Brain pericyte (primary cell): ENCODE measurements around the gene SLC35C1.
"Not testable (repeated sequence)": the region's sequence is repeated elsewhere in the genome, so short reads cannot be mapped to it uniquely, and the experiment has no call there.

Experiments
- DNase-seq: peaks from one replicate; pipeline ENCODE4 v3.0.0-alpha.2; 2012; ENCODE audit warnings: low read depth, low spot score

The SLC35C1 gene

DNA sequence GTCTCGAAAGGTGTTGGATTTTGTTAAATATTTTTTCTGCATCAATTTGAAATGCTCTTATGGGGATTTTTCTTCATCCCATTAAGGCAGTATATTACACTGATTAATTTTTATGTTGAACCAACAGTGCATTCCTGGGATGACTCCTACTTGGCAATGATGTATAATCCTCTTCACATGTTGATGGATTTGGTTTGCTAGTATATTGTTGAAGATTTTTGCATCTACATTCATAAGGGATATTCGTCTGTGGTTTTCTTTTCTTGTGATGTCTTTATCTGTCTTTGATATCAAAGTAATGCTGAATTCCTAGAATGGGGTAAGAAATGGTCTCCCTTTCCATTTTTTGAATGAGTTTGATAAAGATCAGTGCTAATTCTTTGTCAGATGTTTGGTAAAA is 18.7 kb upstream of the SLC35C1 start:
- DNase-seq: no peak

DNA sequence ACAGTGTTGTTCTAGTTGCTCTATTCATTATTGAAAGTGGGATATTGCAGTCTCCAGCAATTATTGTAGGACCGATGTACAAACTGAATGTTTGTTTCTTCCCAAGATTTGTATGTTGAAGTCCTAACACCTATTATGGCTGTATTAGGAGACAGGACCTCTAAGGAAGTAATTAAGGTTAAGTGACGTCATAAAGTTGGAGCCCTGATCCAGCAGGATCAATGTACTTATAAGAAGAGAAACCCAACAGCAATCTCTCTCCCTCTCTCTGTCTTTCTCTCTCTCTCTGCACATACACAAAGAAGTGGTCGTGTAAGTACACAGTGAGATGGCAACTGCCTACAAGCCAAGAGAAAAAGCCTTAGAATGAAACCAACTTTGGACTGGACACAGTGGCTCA is 16.1 kb upstream of the SLC35C1 start:
- no peak for DNase-seq

DNA sequence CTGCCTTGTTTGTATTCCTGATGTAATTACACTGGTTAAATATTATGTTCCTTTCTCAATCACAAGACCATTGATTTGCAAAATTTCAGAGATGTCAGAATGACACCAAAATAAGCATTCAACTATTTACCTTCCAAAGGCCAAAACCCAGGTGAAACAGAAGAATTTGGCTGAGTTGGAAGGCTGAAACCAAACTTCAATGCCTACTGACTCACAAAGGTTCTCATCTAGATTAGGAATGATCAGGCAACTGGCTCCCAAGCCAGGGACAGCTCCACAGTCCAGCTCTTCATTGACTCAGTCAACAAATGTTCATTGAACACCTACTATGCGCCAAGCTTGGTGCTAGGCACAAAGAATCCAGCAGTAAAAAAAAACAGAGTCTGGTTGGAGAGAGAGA is 13.4 kb upstream of the SLC35C1 start:
- DNase-seq: no peak

DNA sequence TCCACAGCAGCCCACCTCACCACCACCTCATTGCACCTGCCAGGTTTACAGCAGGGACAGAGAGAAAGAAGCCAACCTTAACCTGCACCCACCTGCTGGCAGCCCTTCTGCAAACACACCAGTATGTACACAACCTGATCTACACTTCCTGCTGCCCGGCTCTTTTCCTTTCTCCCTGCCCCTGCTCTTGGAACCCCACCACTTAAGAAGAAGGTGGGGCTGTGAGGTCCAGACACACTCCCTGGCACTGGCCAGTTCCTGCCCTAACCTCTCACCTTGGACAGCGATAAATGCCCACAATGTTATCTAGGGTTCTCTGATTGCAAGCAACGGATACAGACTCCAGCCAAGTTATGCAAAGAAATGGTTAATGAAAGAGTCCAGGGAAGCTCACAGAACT is 10.8 kb upstream of the SLC35C1 start:
- DNase-seq: no peak

DNA sequence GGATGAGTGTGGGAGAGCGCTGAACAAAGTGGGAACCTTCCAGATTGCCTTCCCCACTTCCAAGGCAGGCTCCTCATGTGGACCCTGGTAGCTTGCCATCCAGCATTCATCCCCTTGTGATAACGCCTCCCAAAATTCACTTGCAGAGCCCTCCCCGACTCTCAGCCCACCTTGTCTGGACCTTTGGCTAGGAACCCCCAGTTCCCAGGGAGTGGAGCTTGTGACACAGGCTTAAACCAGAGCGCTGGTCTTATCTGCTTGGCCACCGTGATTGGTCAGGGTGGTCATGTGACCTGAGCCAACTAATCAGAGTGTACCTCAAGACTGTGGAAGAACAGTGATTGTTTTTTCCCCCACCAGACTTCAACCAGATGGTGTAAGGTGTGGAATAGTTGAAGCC is 9.6 kb upstream of the SLC35C1 start:
- no peak for DNase-seq

DNA sequence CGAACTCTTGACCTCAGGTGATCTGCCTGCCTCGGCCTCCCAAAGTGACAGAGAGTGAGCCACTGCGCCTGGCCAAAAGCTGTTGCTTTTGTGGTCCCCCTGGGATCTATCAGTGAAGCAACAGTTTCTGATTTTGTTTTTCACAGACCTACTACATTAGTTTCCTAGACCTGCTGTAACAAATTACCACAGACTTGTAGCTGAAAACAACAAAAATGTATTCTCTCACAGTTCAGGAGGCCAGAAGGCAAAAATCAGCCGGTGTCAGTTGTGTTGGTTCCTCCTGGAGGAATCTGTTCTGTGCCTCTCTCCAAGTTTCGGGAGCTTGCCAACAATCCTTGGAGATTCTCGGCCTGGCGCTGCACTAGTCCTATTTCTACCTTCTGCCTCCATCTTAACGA is 8.5 kb upstream of the SLC35C1 start:
- DNase-seq: no peak

DNA sequence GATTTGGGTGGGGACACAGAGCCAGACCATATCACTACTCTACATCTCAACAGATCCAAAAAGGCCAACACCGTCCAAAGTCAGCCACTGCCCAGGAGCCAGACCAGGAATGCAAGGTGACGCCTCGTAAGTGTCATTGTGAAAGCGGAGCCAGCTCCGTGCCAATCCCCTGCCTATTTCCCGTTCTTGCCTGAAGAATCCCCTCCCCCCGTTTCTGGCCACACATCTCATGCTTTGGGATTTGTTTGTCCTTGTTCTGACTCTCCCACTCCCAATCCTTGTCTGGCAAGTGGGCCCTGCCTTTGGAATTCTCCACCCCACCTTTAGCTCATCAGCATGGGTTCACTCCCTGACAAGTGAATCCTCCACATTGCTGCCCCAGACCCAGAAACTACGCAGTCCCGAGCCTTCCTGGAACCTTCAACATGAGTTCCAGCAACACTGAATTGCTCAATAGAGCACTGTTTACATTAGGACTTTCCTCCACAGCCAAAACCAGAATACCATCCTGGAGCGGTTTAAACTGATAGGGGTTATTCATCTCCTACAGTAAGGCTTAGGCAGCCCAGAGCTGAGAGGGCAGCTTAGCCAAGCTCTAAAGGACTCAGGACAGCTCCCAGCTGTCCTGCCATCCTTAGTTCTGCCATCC is 6.0 kb upstream of the SLC35C1 start:
- no peak for DNase-seq

DNA sequence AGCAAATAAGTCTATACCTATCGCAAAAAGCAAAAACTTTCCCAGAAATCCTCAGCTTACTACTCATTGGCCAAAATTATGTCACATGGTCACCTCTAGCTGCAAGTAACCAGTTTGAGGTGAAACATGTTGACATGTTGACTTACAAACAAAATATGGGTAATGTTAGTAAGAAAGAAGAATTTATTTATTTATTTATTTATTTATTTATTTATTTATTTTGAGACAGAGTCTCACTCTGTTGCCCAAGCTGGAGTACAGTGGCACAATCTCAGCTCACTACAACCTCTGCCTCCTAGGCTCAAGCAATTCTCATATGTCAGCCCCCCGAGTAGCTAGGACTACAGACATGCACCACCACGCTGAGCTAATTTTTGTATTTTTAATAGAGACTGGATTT is 5.4 kb upstream of the SLC35C1 start:
- no peak for DNase-seq

DNA sequence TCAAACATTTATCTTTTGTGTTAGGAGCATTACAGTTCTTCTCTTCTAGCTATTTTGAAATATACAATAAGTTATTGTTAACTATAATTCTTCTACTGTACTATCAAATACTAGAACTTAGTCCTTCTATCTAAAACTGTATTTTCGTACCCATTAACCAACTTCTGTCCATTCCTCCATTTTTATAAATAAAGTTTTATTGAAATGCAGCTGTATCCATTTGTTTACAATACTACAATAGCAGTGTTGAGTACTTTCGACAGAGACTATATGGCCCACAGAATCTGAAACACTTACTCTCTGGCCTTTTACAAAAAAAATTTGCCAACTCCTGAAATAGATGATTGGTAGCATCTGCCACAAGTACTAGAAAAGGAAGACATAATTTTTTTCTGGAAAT is 4.7 kb upstream of the SLC35C1 start:
- DNase-seq: no peak

DNA sequence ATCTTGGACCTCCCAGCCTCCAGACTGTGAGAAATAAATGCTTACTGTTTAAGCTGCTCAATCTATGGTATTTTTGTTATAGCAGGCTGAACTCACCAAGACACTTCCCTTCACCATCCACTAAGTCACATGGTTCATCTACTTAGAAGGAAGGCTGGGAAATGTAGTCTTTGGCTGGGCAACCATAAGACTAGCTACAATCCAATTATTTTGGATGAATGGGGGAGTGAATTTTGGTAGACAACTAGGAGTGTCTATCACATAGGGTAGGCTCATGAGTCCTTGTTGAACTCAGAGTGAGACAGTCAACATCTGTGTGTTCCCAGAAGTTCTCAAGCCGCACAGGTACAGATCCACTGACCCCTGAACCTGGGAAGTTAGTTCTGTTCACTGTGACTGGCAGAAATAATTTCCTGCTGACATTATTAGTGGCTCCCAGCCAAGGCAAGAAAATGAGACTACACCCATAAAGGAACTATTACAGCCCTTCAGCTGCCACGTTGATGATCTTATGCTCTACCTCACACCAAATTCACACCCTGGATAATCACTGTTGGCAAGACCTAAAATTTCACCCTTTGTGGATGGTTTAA is 3.1 kb upstream of the SLC35C1 start:
- DNase-seq: no peak

DNA sequence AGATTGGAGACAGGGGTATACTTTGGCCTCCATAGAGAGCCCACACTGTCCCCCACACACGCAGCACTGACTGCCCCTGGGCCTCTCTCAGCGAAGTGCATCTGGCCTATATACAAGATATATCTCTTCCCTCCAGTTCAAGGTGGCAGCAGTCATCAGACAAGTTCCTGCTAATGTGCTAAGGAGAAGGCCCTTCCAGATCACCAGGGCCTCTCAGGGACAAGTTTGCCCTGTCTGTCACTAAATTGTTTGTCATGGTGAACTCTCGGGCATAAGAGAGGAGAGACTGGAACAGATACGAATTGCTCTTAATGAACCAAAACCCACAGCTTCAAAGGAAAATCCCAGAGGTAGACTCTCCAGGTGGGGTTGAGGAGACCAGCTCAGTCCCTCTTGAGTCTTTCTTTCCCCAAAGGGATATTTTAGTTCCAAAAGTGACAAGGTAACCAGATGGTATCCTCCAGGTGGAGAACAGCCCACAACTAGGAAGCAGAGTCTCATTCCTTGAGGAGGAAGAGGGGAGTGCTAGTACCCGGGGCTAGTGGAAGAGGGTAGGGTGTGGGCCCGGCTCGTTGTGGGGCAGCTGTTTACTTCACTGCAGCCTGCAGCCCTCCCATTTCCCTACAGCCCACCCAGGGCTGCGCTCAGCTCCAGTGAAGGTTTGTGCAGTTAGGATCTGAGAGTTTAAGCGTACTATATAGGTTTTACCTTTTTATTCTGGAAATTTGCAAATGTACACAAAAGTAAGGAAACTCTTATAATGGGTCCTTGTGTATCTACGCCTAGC is 2.2 kb upstream of the SLC35C1 start:
- DNase-seq: no peak

DNA sequence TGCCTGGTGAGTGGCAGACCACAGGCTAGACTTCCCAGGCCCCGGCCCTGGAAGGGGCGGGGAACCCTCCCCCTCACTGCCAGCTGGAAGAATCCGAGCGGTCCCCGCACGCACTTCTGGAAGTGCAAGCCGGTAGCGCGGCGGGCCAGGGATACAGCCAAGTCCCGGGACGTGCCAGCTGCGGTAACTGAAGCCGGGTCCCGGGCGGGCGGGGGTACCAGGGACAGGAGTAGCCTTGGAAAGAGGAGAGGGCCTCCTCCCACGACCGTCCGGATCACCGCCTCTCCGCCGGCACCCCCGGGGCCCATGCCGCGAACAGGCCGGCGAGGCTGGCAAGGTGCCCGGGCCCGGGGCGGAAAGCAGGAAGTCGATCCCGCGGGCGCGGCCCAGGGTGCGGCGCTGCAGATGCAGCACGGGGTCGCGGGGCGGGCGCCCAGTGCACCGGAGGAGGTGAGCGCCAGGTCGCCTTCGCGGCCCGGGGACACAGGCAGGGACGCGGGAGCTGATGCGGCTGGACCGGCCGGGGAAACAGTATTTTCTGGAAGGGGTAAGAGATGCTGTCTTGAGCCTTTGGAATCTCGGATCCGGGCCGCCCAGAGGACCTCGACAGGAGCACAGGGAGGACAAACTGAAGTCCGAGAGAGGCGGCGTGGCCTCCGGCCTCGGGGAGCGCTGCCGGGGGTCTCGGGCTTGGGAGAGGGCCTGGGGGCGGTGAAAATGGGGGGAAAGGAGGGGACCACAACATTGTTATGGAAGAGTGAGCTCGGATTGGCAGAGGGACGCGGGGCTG is 783 bp upstream of the SLC35C1 start:
- no peak for DNase-seq

DNA sequence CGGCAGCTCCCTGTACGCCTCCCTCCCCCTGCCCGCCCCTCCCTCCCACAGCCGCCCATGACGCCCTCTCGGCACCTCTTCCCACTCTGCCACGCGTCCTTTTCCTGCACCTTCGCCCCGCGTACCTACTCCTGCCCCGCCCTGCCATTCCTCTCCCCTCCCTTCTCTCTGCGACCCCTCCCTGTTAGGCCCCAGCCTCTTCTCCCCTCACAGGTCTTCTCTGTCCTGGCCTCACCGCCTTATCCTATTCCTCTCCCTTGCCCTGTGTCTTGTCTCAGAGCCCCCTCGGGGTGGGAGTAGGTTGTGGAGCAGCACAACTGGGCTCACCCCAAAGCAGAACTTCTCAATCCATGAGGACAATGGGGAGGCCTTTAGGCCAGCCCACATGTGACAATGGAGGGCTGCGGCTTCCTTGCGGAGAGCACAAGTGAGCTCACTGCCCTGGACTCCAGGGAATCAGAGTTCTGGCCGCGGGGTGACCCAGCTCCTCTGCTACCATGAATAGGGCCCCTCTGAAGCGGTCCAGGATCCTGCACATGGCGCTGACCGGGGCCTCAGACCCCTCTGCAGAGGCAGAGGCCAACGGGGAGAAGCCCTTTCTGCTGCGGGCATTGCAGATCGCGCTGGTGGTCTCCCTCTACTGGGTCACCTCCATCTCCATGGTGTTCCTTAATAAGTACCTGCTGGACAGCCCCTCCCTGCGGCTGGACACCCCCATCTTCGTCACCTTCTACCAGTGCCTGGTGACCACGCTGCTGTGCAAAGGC is 539 bp downstream of the SLC35C1 start:
- no peak for DNase-seq

DNA sequence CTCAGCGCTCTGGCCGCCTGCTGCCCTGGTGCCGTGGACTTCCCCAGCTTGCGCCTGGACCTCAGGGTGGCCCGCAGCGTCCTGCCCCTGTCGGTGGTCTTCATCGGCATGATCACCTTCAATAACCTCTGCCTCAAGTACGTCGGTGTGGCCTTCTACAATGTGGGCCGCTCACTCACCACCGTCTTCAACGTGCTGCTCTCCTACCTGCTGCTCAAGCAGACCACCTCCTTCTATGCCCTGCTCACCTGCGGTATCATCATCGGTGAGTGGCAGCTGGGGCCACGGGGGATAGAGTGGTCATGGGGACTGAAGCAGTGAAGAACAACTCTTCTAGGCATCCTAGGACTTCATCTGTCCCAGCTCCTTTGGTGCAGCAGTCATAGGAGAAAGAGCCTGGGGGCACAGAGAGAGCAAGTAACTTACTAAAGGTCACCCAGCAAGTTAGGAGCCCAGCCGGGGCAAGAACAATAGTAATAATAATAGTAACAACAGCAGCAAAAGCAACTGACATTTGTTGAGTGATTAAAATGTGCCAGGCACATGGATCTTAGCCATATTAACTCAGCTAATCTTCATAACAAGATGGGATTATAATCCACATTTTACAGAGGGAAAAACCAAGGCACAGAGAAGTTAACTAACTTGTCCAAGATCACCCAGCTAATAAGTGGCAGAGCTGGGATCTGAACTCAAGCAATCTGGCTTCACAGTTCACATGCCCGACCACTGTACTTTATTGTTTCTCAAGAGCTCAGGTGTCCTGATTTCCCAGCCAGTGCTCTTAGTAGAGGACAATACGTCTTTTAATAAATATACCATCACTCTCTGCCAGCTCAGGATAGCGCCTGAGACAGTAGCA is 1.4 kb downstream of the SLC35C1 start:
- DNase-seq: no peak

DNA sequence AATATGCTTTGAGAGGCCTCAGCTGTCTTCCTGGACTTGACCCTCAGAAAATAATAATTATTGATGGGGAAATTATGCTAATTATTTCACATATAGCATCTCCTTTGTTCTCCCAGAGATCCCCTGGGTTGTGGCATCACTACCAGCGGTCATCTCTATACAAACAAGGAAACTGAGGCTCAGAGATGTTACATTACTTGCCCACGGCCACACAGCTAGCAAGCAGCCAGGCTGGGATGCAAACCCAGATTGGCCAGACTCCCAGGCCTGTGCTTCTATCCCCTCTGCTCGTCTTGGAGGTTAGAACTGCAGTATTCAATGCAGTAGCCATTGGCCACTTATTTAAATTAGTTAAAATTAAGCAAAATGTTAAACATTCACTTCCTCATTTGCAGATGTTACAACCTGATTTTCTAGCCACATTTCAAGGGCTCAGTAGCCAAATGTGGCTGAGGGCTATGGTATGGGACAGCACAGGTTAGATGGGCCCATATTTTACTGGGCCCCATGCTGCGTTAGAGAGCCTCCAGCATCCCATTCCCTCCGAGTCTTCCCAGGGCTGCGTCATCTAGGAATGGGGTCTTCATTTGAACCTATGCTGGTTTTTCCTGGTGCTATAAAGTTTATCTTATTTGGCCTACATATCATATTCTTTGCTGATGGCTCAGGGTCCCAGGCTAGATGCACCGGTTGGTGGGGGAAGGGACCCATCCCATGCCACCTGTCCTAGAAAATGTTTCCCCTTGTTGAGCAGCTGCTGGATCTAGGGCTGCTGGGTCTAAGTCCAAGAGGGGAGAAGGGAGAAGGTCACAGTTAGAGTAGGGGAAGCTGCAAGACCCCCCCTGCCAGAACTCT is 2.2 kb downstream of the SLC35C1 start:
- no peak for DNase-seq

DNA sequence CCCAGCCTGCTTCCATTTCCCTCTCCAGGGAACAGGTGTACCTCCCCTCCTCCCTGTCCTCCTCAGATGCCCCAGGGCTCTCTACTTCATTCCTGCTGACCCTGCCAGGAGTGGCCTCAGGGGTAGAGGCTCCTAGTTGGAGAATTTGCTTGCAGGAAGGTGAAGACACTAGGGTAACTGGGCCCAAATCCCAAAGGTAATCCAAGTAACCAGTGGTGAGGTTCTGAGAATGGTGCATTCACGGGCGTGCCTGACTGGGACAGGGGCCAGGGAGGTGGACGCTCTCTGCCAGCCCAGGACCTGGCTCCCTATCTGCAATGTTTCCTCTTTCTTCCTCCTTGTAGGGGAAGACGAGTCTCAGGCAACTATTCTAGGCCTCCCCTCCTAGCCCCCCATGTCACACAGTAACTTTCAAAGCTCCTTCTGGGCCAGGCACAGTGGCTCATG is 2.9 kb downstream of the SLC35C1 start:
- no peak for DNase-seq

DNA sequence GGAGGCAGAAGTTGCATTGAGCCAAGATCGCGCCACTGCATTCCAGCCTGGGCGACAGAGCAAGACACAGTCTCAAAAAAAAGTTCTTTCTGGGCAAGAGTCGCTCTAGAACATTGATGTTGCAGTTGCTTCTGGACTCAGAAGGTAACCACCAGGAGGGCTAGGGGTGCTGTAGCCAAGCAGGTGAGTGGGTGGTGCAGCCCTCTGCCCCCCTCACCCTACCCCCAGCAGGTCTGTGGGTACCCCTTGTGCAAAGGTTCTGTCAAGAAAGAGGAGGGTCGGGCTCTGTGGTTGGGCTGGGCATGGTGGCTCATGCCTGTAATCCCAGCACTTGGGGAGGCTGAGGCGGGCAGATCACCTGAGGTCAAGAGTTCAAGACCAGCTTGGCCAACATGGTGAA is 3.5 kb downstream of the SLC35C1 start:
- DNase-seq: not testable (repeated sequence)

DNA sequence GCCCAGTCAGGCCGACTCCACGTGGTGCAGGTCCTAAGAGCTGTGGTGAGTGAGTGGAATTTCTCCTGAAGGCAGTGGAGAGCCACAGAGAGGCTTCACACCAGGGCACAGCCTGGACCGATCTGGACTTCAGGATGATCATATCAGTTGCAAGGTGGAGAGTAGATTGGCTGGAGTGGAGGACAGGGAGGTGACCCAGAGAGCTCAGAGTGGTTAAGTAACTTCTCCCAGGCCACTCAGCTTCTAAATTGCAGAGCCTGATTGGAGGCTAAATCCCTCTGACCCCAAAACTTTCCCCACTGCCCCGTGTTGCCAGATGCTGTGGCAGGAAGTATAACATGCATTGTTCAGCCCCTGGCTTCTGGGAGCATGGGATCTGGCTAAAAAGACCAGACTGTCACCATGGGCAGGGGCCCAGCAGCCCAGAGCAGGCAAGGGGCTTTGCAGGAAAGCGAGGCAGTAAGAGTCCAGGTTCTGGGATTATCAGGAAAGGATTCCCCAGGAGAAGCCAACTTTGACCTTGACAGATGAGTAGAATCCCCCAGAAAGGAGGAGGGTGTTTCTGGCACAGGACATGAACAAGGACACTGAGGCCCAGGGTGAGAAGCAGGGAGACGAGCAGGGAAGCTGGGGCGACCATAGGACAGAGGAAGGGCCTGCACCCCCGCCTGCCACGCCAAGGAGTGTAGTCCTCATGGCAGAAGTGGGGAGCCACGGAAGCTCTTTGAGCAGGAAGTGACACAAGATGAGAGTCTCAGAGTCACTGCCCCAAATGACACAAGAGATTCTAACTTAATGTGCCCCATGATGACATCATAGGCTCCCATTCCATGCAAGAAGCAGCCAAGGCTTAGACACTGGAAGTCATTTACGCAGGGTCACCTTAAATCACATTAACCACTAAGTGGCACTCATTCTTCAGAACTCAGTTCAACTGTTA is 4.8 kb downstream of the SLC35C1 start:
- DNase-seq: no peak
